GM19035 (cell line): Measurements from ENCODE around the gene PTPRQ.

Source experiments
- ATAC-seq: cut with Tn5 transposase; IDR thresholded peaks from one replicate; pipeline ENCODE4 v1.9.1; 2021; ENCODE audit not compliant: unreplicated experiment

The PTPRQ gene

GRCh38 chr12:80721326-80721725, 277.3 kb downstream of the PTPRQ start:
- no peak for ATAC-seq
